Measurements from ENCODE around the gene CDHR1. TPM values are rescaled to one million over a fixed set of nuclear protein-coding genes. Genes with fewer than 3 reads are reported as not detected.

The CDHR1 gene
- total RNA-seq, 1 experiment from 2014 or later, result not detected

DNA sequence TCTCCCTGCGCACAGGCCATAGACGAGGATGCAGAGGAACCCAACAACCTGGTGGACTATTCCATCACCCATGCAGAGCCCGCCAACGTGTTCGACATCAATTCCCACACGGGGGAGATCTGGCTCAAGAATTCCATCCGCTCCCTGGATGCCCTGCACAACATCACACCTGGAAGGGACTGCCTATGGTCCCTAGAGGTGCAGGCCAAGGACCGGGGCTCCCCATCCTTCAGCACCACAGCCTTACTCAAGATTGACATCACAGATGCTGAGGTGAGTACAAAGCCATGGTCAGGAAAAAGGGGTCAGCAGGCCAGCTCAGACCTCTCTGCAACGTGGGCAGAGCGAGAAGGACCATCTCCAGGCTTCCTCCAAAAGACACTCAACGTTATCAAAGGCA, 18.7 kb downstream of the CDHR1 start:
- no peak for DNase-seq
- CTCF ChIA-PET, result no interaction called here
- BruUV-seq (replicated peaks), result no TSS peak
- no peaks in the 10 kb centered on the region for H3K36me3 Mint-ChIP-seq (ENCODE audit: insufficient read depth, unreplicated experiment)
- H3K27ac Mint-ChIP-seq (ENCODE audit: unreplicated experiment), result no peak overlapping the region
- H3K27me3 Mint-ChIP-seq (ENCODE audit: unreplicated experiment), result peaks cover 42% of the 10 kb centered on the region
- H3K4me3 Mint-ChIP-seq (ENCODE audit: low read depth, unreplicated experiment), result no peak overlapping the region
- no peak for TF ChIP-seq CTCF (IDR thresholded peaks at IDR 0.05; ENCODE audit: unreplicated experiment)
- H3K4me1 Mint-ChIP-seq (ENCODE audit: low read depth, unreplicated experiment), result no peaks in the 10 kb centered on the region
- intact Hi-C loops (cut with micrococcal nuclease; ENCODE audit: unreplicated experiment), result no loop called here
- H3K9me3 Mint-ChIP-seq (ENCODE audit: low read depth, unreplicated experiment), result no peaks in the 10 kb centered on the region

DNA sequence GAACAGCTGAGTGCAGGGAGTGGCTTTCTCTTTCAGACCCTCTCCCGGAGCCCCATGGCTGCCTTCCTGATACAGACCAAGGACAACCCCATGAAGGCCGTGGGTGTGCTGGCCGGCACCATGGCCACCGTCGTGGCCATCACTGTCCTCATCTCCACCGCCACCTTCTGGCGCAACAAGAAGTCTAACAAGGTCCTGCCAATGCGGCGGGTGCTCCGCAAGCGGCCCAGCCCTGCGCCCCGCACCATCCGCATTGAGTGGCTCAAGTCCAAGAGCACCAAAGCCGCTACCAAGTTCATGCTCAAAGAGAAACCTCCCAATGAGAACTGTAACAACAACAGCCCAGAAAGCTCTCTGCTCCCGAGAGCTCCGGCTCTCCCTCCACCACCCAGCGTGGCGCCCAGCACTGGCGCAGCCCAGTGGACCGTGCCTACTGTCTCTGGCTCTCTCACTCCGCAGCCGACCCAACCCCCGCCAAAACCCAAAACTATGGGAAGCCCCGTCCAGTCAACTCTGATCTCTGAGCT, 19.8 kb downstream of the CDHR1 start:
- Mint-ChIP-seq H3K9me3 (ENCODE audit: low read depth, unreplicated experiment) (peaks cover under 1% of the 10 kb centered on the region), H3K4me3 (ENCODE audit: low read depth, unreplicated experiment) (no peak overlapping the region), H3K4me1 (ENCODE audit: low read depth, unreplicated experiment) (no peaks in the 10 kb centered on the region), H3K27ac (ENCODE audit: unreplicated experiment) (no peak overlapping the region), H3K27me3 (ENCODE audit: unreplicated experiment) (peaks cover 38% of the 10 kb centered on the region), H3K36me3 (ENCODE audit: insufficient read depth, unreplicated experiment) (no peaks in the 10 kb centered on the region)
- intact Hi-C loops (cut with micrococcal nuclease; ENCODE audit: unreplicated experiment), result no loop called here
- no TSS peak for BruUV-seq (replicated peaks)
- CTCF ChIA-PET, result no interaction called here
- DNase-seq, result no peak
- no peak for TF ChIP-seq CTCF (IDR thresholded peaks at IDR 0.05; ENCODE audit: unreplicated experiment)

- no peak for TF ChIP-seq CTCF (IDR thresholded peaks at IDR 0.05; ENCODE audit: unreplicated experiment)
- H3K4me3 Mint-ChIP-seq (ENCODE audit: low read depth, unreplicated experiment), result no peak overlapping the region
- DNase-seq, result no peak
- CTCF ChIA-PET, result interaction anchor here (0.8 kb wide), 1 partner anchor 739 kb away, joined by 4 read pairs; no protein-coding TSS in a partner anchor
- intact Hi-C loops (cut with micrococcal nuclease; ENCODE audit: unreplicated experiment), result no loop called here
- peaks cover 4% of the 10 kb centered on the region for H3K9me3 Mint-ChIP-seq (ENCODE audit: low read depth, unreplicated experiment)
- no peaks in the 10 kb centered on the region for H3K4me1 Mint-ChIP-seq (ENCODE audit: low read depth, unreplicated experiment)
- no TSS peak for BruUV-seq (replicated peaks)
- H3K27ac Mint-ChIP-seq (ENCODE audit: unreplicated experiment), result no peak overlapping the region
- no peaks in the 10 kb centered on the region for H3K36me3 Mint-ChIP-seq (ENCODE audit: insufficient read depth, unreplicated experiment)
- peaks cover 44% of the 10 kb centered on the region for H3K27me3 Mint-ChIP-seq (ENCODE audit: unreplicated experiment)
These were observed 20.4 kb downstream of the CDHR1 start for GRCh38 chr10:84214612-84215235.

GRCh38 chr10:84216834-84217233, 22.5 kb downstream of the CDHR1 start:
- Mint-ChIP-seq H3K36me3 (ENCODE audit: insufficient read depth, unreplicated experiment) (no peaks in the 10 kb centered on the region), H3K27ac (ENCODE audit: unreplicated experiment) (no peak overlapping the region), H3K4me1 (ENCODE audit: low read depth, unreplicated experiment) (no peaks in the 10 kb centered on the region), H3K27me3 (ENCODE audit: unreplicated experiment) (peaks cover 38% of the 10 kb centered on the region), H3K9me3 (ENCODE audit: low read depth, unreplicated experiment) (peaks cover 4% of the 10 kb centered on the region), H3K4me3 (ENCODE audit: low read depth, unreplicated experiment) (no peak overlapping the region)
- BruUV-seq (replicated peaks), result no TSS peak
- TF ChIP-seq CTCF (IDR thresholded peaks at IDR 0.05; ENCODE audit: unreplicated experiment), result no peak
- CTCF ChIA-PET, result no interaction called here
- no peak for DNase-seq
- intact Hi-C loops (cut with micrococcal nuclease; ENCODE audit: unreplicated experiment), result no loop called here

All from Calu3 (cell line).